GM18526 (cell line): ENCODE measurements around the gene SAMD4A.

Experiments
- POLR2A ChIP-seq: IDR thresholded peaks from 3 replicates; pipeline ENCODE4 v1.6.1; 2011; ENCODE audit not compliant: insufficient read length; ENCODE audit errors: extremely low read depth

SAMD4A gene

GRCh38 chr14:54742492-54743350 lies 175.8 kb downstream of the SAMD4A start:
- no peak for TF ChIP-seq POLR2A

- TF ChIP-seq POLR2A, result no peak
Observed at GRCh38 chr14:54743382-54743781, 176.5 kb downstream of the SAMD4A start.

- TF ChIP-seq POLR2A, result no peak
Observed at GRCh38 chr14:54746019-54746418, 179.1 kb downstream of the SAMD4A start.

- no peak for TF ChIP-seq POLR2A
Observed at GRCh38 chr14:54747616-54748015, 180.7 kb downstream of the SAMD4A start.

- TF ChIP-seq POLR2A, result no peak
Observed at GRCh38 chr14:54749180-54749579, 182.3 kb downstream of the SAMD4A start.

GRCh38 chr14:54749727-54750126 lies 182.8 kb downstream of the SAMD4A start:
- TF ChIP-seq POLR2A, result no peak

GRCh38 chr14:54754116-54754622 lies 187.2 kb downstream of the SAMD4A start:
- TF ChIP-seq POLR2A, result no peak

GRCh38 chr14:54754623-54755386 lies 187.9 kb downstream of the SAMD4A start:
- TF ChIP-seq POLR2A, result no peak

GRCh38 chr14:54756656-54757392 lies 189.9 kb downstream of the SAMD4A start:
- no peak for TF ChIP-seq POLR2A

- TF ChIP-seq POLR2A, result no peak
Observed at GRCh38 chr14:54758041-54758440, 191.1 kb downstream of the SAMD4A start.

- TF ChIP-seq POLR2A, result no peak
Observed at GRCh38 chr14:54759982-54760585, 193.2 kb downstream of the SAMD4A start.

GRCh38 chr14:54760866-54761575 lies 194.1 kb downstream of the SAMD4A start:
- no peak for TF ChIP-seq POLR2A

- no peak for TF ChIP-seq POLR2A
Observed at GRCh38 chr14:54761835-54762234, 194.9 kb downstream of the SAMD4A start.

- no peak for TF ChIP-seq POLR2A
Observed at GRCh38 chr14:54762296-54762695, 195.4 kb downstream of the SAMD4A start.
